AG09309 (cell line): ENCODE data around the gene SPRR3.

Experiments used
- DNase-seq: peaks from one replicate; pipeline ENCODE4 v3.0.0-alpha.2; 2010; ENCODE audit warnings: low read depth
- H3K4me3 ChIP-seq: 2 replicates; pipeline ENCODE4 v1.5.1; 2011; ENCODE audit warnings: mild to moderate bottlenecking, low read depth, low read length, moderate library complexity; ENCODE audit not compliant: control insufficient read depth
- TF ChIP-seq, protein P1 (sequence below): IDR thresholded peaks from 2 replicates; pipeline ENCODE4 v1.5.1; 2011; ENCODE audit warnings: mild to moderate bottlenecking, low read depth, low read length, inconsistent platforms; ENCODE audit not compliant: insufficient read depth, control insufficient read depth; ENCODE audit errors: missing control alignments

The SPRR3 gene

DNA sequence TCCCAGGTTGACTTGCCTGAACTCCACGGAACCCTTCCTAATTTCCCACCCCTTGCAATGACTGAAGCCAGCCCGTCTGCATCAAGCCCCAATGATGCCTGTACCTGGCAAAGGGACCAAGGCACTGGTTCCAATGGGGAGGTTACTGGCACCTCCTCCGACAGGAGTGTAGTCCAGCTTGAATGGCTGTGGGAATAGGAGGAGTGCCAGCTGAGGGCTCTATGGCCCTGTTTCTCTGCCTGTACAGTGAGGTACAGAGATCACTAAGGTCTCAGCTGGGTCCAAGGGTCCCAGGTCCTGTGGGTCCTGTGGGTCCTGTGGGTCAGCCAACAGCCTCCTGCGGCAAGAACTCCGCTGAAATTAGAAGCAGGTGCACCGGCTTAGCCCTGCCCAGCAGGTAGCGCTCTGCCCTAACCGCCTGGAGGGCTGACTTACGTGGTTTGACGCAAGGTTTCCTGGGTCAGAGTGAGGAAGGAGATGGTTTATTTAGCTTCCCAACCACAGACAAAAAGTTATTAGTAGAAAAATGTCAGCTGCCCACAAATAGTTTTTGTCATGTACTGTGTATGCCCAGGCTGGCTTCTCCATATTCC lies 41.0 kb upstream of the SPRR3 start:
- H3K4me3 ChIP-seq: no peak overlapping the region
- TF ChIP-seq, protein P1, sequence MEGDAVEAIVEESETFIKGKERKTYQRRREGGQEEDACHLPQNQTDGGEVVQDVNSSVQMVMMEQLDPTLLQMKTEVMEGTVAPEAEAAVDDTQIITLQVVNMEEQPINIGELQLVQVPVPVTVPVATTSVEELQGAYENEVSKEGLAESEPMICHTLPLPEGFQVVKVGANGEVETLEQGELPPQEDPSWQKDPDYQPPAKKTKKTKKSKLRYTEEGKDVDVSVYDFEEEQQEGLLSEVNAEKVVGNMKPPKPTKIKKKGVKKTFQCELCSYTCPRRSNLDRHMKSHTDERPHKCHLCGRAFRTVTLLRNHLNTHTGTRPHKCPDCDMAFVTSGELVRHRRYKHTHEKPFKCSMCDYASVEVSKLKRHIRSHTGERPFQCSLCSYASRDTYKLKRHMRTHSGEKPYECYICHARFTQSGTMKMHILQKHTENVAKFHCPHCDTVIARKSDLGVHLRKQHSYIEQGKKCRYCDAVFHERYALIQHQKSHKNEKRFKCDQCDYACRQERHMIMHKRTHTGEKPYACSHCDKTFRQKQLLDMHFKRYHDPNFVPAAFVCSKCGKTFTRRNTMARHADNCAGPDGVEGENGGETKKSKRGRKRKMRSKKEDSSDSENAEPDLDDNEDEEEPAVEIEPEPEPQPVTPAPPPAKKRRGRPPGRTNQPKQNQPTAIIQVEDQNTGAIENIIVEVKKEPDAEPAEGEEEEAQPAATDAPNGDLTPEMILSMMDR: no peak
- no peak for DNase-seq

DNA sequence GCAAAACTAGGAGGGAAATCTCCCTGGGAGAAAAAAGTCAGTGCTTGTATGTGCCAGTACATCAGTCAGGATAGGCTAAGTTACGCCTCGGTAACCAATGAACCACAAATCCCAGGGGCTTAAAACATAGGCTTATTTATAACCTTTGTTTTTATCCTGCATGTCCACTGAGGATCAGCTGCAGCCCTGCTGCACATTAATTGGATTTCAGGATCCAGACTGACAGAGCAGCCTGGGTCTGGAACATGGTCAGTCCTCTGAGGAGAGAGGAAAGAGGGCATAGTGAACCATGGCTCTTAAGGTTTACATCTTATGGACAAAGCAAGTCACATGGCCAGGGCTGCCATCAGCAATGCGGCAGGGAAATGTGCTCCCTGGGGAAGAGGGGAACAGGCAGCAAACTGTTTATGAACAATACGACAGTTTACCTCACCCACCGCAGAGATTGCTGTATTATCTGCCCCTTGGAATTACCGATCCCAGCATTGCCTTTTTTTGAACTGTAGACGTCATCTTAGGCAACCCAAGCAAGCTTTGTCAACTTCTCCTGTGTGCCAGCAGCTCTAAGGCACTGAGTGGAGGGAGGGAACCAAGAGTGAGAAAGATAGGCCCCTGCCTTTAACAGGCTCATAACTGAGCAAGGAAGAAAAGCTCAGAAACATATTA lies 40.2 kb upstream of the SPRR3 start:
- TF ChIP-seq, protein P1: no peak
- DNase-seq: no peak

DNA sequence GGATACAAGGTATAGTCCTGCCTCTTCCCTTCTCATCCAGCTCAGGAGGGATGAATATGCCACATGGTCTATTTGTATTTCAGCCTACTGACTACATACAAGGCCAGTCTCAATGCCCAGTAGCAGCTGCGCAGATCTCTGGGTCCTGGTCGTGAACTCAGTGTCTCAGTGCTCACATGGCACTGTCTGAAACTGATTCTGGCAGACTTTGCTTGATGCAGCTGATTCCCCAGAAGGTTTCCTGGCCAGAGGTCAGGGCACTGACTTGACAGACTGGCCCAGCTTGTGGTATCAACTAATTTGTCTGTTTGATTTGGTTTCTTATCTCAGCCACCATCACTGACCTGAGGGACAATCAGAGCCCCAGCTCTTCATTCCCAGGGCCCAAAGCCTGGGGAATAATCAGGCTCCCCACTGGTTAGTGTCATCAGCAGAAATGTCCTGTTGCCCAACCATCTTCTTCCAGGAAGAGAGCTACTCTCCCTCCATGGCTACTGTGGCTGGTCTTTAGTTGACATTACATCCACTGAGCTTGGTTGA lies 38.6 kb upstream of the SPRR3 start:
- H3K4me3 ChIP-seq: no peak overlapping the region
- DNase-seq: no peak
- TF ChIP-seq, protein P1: no peak

More for the DNA sequence above, 40.2 kb upstream of the SPRR3 start:
- no peak overlapping the region for H3K4me3 ChIP-seq

DNA sequence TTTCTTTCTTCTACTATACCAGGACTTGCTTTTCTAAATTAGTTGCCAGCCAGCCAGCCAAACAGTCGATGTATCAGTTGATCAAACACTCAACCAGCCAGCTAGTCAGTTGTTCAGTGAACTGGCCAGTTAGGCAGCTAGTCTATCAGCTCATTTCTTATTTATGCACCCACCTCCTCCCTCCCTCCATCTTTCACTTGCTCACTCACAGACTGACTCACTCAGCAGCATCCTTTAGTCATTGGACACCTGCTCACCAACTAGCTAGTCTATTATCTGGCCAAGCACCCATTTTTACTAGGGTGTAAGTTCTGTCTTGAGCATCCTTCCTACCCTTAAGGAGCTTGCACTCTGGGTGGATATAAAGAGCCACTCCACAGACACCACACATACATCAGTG lies 37.0 kb upstream of the SPRR3 start:
- TF ChIP-seq, protein P1: no peak
- H3K4me3 ChIP-seq: no peak overlapping the region
- no peak for DNase-seq

DNA sequence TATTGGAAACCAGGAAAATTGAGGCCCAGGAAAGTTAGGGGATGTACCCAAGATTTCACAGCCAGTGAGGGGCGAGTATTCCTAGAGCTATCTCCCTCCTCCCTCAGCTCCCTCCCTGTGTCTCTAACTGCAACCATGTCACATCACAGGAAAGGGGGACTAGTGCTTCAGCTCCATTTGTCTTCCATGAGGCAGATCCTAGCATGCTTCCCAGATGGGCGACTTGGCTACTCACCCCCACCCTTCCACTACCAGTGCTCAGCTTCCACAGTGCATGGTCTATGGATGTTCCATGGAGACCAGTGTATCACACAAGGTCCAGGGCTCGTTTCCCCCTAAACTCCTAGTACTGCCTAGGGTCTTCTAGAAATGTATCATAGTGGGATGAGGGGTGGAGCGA lies 35.7 kb upstream of the SPRR3 start:
- no peak overlapping the region for H3K4me3 ChIP-seq
- no peak for DNase-seq
- TF ChIP-seq, protein P1: no peak

DNA sequence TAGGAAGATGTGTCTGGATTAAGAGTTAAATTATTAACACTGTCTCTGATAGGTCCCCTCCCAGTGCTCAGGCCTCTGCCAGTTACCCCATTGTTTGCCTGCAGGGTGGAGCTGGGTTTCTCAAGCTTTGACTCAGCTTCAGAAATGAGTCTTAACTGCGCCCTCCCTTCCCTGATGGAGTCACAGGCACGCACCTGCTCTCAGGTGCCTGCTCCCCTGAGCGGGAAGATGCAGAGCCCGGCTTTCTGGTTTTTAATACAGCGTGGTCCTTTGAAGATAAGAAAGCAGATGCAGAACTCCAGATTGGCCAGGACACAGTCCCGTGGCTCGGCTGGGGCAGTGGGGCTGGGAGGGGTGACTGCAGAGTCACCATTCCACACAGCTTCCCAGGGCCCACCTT lies 34.3 kb upstream of the SPRR3 start:
- DNase-seq: no peak
- TF ChIP-seq, protein P1: no peak
- H3K4me3 ChIP-seq: no peak overlapping the region

DNA sequence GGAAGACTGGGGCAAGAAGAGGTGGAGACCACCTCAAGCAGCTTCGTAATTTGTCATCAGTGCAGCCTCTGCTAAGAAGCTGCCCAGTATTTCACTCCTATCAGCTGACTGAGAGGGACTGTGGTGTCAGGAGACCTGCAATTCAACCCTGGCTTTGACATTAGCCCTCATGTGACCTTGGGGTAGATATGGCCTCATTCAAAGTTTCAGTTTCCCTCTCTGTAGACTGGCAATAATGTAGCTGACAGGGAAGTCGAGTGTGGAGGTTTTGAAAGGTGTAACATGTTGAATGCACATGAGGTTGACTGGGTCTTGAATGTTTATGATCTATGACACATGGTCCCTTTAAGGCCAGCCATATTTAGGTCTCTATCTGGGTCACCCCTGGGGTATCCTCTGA lies 33.3 kb upstream of the SPRR3 start:
- no peak overlapping the region for H3K4me3 ChIP-seq
- DNase-seq: no peak
- TF ChIP-seq, protein P1: no peak
